Measurements from ENCODE around the gene SHFL. TPM values are rescaled to one million over a fixed set of nuclear protein-coding genes. Genes with fewer than 3 reads are reported as not detected.

The SHFL gene
- total RNA-seq, 4 donors from 2014 or later, result 2.2 to 11.2 (median 2.8) TPM

DNA sequence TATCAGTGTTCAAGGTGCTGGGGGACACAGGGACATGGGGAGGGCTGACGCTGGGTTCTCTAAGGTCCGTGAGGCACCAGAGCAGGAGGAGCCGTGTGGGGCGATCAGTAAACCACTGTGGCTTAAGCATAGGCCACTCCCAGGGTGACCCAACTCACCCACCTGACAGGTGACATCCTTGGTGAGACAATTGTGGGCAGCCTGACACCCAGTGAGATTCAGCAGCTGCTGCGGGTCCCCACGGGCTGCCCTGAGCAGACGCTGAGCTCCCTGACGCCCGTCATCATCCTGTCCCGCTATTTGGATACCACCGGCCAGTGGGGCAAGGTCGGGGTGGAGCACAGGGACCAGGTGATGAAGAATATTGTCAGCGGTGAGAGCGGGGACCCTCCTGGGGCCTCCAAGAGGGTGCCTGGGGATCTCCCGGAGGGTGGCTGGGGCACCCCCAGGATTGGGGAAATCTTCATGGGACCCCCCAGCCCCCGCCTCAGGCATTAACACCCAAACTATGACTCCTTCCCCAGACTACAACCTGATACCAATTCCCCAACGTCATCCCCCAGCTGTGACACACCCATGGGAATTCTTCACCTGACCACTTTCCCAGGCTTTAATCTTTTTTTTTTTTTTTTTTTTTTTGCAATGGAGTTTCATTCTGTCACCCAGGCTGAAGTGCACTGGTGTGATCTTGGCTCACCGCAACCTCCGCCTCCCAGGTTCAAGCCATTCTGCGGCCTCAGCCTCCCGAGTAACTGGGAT is 33.3 kb upstream of the SHFL start:
- Histone ChIP-seq H3K27me3 (no peaks in the 10 kb centered on the region), H3K4me1 (no peaks in the 10 kb centered on the region), H3K9me3 (no peaks in the 10 kb centered on the region), H3K36me3 (no peaks in the 10 kb centered on the region), H3K4me3 (no peak overlapping the region), H3K27ac (no peak overlapping the region)
- DNase-seq, result no peak
- in situ Hi-C loops (cut with MboI; ENCODE audit: low sequenced_read_pairs in 4 of 4) (no loop called here), intact Hi-C loops (cut with DNase I; ENCODE audit: low total_unique reads) (no loop called here)
- no peak for TF ChIP-seq POLR2A (IDR thresholded peaks at IDR 0.05)
- TF ChIP-seq, protein P1, sequence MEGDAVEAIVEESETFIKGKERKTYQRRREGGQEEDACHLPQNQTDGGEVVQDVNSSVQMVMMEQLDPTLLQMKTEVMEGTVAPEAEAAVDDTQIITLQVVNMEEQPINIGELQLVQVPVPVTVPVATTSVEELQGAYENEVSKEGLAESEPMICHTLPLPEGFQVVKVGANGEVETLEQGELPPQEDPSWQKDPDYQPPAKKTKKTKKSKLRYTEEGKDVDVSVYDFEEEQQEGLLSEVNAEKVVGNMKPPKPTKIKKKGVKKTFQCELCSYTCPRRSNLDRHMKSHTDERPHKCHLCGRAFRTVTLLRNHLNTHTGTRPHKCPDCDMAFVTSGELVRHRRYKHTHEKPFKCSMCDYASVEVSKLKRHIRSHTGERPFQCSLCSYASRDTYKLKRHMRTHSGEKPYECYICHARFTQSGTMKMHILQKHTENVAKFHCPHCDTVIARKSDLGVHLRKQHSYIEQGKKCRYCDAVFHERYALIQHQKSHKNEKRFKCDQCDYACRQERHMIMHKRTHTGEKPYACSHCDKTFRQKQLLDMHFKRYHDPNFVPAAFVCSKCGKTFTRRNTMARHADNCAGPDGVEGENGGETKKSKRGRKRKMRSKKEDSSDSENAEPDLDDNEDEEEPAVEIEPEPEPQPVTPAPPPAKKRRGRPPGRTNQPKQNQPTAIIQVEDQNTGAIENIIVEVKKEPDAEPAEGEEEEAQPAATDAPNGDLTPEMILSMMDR (IDR thresholded peaks at IDR 0.05 in 4 of 5, conservative IDR thresholded peaks at IDR 0.05 in 1 of 5), result no peak
- ATAC-seq, result no peak

DNA sequence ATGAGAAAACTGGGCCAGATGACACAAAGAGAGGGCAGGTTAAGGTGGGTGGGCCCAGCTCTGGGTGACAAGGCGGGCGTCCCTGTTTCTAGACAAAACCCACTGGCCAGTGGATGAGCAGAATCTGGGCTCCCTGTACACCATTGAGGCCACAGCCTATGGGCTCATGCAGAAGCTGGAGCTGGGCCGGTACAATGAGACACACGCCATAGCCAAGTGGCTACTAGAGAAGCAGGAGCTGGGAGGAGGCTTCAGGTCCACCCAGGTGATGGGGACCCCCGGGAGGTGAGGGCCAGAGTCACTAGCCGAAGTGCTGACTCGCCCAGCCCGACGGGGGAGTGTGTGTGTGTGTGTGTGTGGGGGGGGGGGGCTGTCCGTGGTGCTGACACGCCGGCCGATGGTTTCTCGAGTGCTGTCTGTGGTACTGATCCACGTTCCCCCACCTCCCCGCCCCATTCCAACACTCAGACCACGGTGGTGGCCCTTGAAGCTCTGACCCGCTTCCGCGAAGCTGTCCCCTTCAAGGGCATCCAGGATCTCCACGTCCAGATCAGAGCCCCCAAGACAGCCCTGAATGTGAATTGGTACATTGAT is 24.3 kb upstream of the SHFL start:
- no peak overlapping the region for H3K27ac ChIP-seq
- no peaks in the 10 kb centered on the region for H3K9me3 ChIP-seq
- no peaks in the 10 kb centered on the region for H3K4me1 ChIP-seq
- intact Hi-C loops (cut with DNase I; ENCODE audit: low total_unique reads) (no loop called here), in situ Hi-C loops (cut with MboI; ENCODE audit: low sequenced_read_pairs in 4 of 4) (no loop called here)
- TF ChIP-seq, protein P1 (IDR thresholded peaks at IDR 0.05 in 4 of 5, conservative IDR thresholded peaks at IDR 0.05 in 1 of 5), result no peak
- TF ChIP-seq POLR2A (IDR thresholded peaks at IDR 0.05), result no peak
- H3K27me3 ChIP-seq, result peaks cover 0 to 11% (median 0%) of the 10 kb centered on the region in 3 donors
- H3K4me3 ChIP-seq, result no peak overlapping the region
- DNase-seq (no peak), ATAC-seq (no peak)
- H3K36me3 ChIP-seq, result no peaks in the 10 kb centered on the region

DNA sequence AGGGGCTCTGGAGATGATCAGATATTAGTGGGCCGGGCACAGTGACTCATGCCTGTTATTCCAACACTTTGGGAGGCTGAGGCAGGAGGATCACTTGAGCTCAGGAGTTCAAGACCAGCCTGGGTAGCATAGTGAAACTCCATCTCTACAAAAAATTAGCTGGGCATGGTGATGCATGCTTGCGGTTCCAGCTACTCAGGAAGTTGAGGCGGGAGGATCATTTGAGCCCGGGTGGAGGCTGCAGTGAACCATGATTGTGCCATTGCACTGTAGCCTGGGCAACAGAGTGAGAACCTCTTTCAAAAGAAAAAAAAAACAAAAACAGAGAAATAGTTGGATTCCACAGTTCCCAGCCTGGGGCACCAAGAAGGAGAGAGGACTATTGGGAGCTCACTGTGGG is 17.9 kb upstream of the SHFL start:
- Histone ChIP-seq H3K4me3 (no peak overlapping the region), H3K9me3 (no peaks in the 10 kb centered on the region), H3K4me1 (no peaks in the 10 kb centered on the region), H3K27ac (no peak overlapping the region), H3K27me3 (peaks cover 0 to 11% (median 0%) of the 10 kb centered on the region in 3 donors), H3K36me3 (no peaks in the 10 kb centered on the region)
- ATAC-seq (no peak), DNase-seq (no peak)
- no peak for TF ChIP-seq POLR2A (IDR thresholded peaks at IDR 0.05)
- TF ChIP-seq, protein P1 (IDR thresholded peaks at IDR 0.05 in 4 of 5, conservative IDR thresholded peaks at IDR 0.05 in 1 of 5), result no peak
- intact Hi-C loops (cut with DNase I; ENCODE audit: low total_unique reads), result no loop called here
- in situ Hi-C loops (cut with MboI; ENCODE audit: low sequenced_read_pairs in 4 of 4), result no loop called here

DNA sequence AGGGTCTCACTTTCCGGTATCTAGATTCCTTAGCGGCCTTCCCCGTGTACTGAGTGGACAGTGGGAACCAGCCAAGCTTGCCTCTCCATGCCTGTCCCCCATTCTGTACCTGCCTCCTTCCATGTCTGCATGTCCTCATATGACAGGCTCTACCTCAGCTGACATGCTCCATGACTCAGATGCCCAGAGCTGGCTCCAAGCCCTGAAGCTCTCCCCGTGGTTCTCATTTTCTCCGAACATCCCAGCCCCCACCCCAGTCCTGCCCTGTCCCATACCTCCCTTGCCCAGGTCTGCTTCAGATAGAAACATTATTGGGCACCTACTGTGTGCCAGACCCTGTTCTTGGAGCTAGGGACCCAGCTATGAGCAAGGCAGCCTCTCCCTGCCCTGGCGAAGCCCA is 17.1 kb upstream of the SHFL start:
- Histone ChIP-seq H3K4me1 (no peaks in the 10 kb centered on the region), H3K9me3 (no peaks in the 10 kb centered on the region)
- TF ChIP-seq, protein P1 (IDR thresholded peaks at IDR 0.05 in 4 of 5, conservative IDR thresholded peaks at IDR 0.05 in 1 of 5), result no peak
- no peak for TF ChIP-seq POLR2A (IDR thresholded peaks at IDR 0.05)

More for the DNA sequence above, 17.1 kb upstream of the SHFL start:
- no peak overlapping the region for H3K4me3 ChIP-seq
- peaks cover 0 to 11% (median 0%) of the 10 kb centered on the region in 3 donors for H3K27me3 ChIP-seq
- H3K27ac ChIP-seq, result no peak overlapping the region
- in situ Hi-C loops (cut with MboI; ENCODE audit: low sequenced_read_pairs in 4 of 4) (no loop called here), intact Hi-C loops (cut with DNase I; ENCODE audit: low total_unique reads) (no loop called here)
- H3K36me3 ChIP-seq, result no peaks in the 10 kb centered on the region
- ATAC-seq (no peak), DNase-seq (no peak)

All from gastrocnemius medialis (tissue), 4 donors.